Aorta (tissue), 5 donors: ENCODE results near the gene EEF2KMT. TPM values are rescaled to one million over a fixed set of nuclear protein-coding genes. Genes with fewer than 3 reads are reported as not detected.
A peak's percentile ranks its signal among the peaks of the same experiment; 100 is the strongest.
"Not testable (repeated sequence)": the region's sequence is repeated elsewhere in the genome, so short reads cannot be mapped to it uniquely, and the experiment has no call there.

Experiments used
- ATAC-seq: fragments of 200-7000 bp; cut with Tn5 transposase; one replicate; pipeline ENCODE4 v1.9.1; 2022; ENCODE audit warnings: moderate library complexity; ENCODE audit not compliant: low FRiP score
- DNase-seq, 2 donors: peaks; one replicate each; pipeline ENCODE4 v3.0.0-alpha.2; 2020
- H3K27ac ChIP-seq, 2 donors: one replicate each; pipeline ENCODE4 v1.5.1; 2013; ENCODE audit warnings: low read length in 2 of 2, mild to moderate bottlenecking in 2 of 2, moderate library complexity in 2 of 2, control low read depth in 1 of 2, inconsistent platforms in 1 of 2, low read depth in 1 of 2
- H3K27me3 ChIP-seq, 2 donors: one replicate each; pipeline ENCODE4 v1.6.1; 2013; ENCODE audit warnings: control low read depth in 1 of 2, low read length in 1 of 2, mild to moderate bottlenecking in 1 of 2, moderate library complexity in 1 of 2; ENCODE audit not compliant: insufficient read depth in 2 of 2, control insufficient read depth in 1 of 2
- H3K36me3 ChIP-seq, 2 donors: one replicate each; pipeline ENCODE4 v1.6.1; 2013; ENCODE audit warnings: control low read depth in 1 of 2, low read length in 1 of 2, mild to moderate bottlenecking in 1 of 2; ENCODE audit not compliant: insufficient read depth in 2 of 2, control insufficient read depth in 1 of 2
- H3K4me1 ChIP-seq, 2 donors: one replicate each; pipeline ENCODE4 v1.6.1; 2013; ENCODE audit warnings: low read length in 2 of 2, control low read depth in 1 of 2, mild to moderate bottlenecking in 1 of 2, moderate library complexity in 1 of 2; ENCODE audit not compliant: insufficient read depth in 2 of 2, control insufficient read depth in 1 of 2
- H3K4me3 ChIP-seq, 2 donors: one replicate each; pipeline ENCODE4 v1.5.1; 2013; ENCODE audit warnings: low read length in 2 of 2, control low read depth in 1 of 2, mild to moderate bottlenecking in 1 of 2
- H3K9me3 ChIP-seq: one replicate; pipeline ENCODE4 v1.6.1; 2013; ENCODE audit warnings: mild to moderate bottlenecking, low read length; ENCODE audit not compliant: control insufficient read depth
- WGBS, 2 donors: extraction: QIAGEN DNeasy Blood & Tissue Kit; methylation state at CpG; one replicate each; pipeline ENCODE4 v1.1.7; 2013; 5-methylcytosine and 5-hydroxymethylcytosine counted together
- intact Hi-C, 2 donors: fragments of 100-400 bp; cut with DNase I; formaldehyde crosslinking; loops; one replicate each; pipeline versions ENCODE4 v1.14.2 to v1.15.0; 2022
- polyA plus RNA-seq, 2 donors: library from polyadenylated mRNA; stranded (reverse); fragments of 200-250 nt; gene quantifications; one replicate each; pipeline ENCODE4 v1.2.3, GENCODE V29; 2013
- total RNA-seq, 2 donors: library from RNA; stranded (reverse); fragmentation: NEBNext Ultra II Directional; extraction: Animal tissue kit (Norgen Biotek cat#: 25700); gene quantifications; one replicate each; pipeline ENCODE4 v1.2.1, GENCODE V29; 2021
- donor health status: healthy with polysubstance abuse.
- donor health status: Bipolar disorder and iron deficiency.
- donor health status: DM: no; HTN: no; CAD: no.
- donor health status: DM: no; HTN: no; CAD: no.
- donor health status: DM: yes; HTN: yes; CAD: no.

EEF2KMT gene
- total and polyA plus RNA-seq, 4 donors = 4.2 to 7.6 (median 6.3) TPM

GRCh38 chr16:5088086-5088790, 9.4 kb downstream of the EEF2KMT start:
- H3K27ac ChIP-seq, H3K9me3 ChIP-seq, H3K36me3 ChIP-seq, H3K4me3 ChIP-seq, H3K4me1 ChIP-seq, intact Hi-C loops, ATAC-seq, H3K27me3 ChIP-seq: not testable (repeated sequence)
- DNase-seq = peak in 1 of 2 donors; percentile 24
- WGBS, 2 donors = 88 to 91% methylated on average over 18 of the region's 18 CpGs

DNA sequence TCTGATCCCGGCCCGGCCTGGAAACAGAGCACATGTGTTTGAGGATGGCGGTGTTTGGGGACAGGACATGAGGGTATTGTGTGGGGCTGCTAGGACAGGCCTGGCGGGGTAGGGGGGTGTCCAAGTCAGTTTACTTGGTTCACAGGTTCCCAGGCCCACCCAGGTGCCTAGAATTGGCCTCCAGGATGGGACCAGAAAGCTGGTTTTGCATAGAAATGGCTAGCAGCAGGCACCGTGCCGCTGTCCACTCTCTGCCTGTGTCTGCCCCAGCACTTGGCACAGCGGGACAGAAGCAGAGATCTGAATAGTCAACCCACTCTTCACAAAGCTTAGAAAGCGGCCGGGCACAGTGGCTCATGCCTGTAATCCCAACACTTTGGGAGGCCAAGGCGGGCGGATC, 11.9 kb downstream of the EEF2KMT start:
- H3K27ac ChIP-seq, H3K4me3 ChIP-seq, H3K9me3 ChIP-seq, H3K36me3 ChIP-seq, H3K4me1 ChIP-seq, ATAC-seq, intact Hi-C loops, H3K27me3 ChIP-seq: not testable (repeated sequence)
- WGBS, 2 donors = 80 to 93% methylated on average over 11 of the region's 11 CpGs
- peak in 1 of 2 donors; percentile 26 for DNase-seq

GRCh38 chr16:5084802-5085201, 12.8 kb downstream of the EEF2KMT start:
- peak in 1 of 2 donors; percentile 57 for DNase-seq
- H3K9me3 ChIP-seq, H3K27ac ChIP-seq, H3K4me3 ChIP-seq, H3K4me1 ChIP-seq, H3K36me3 ChIP-seq, intact Hi-C loops, H3K27me3 ChIP-seq, ATAC-seq: not testable (repeated sequence)
- WGBS, 2 donors = 64 to 69% methylated on average over 10 of the region's 10 CpGs

GRCh38 chr16:5084099-5084731, 13.4 kb downstream of the EEF2KMT start:
- H3K27me3 ChIP-seq, DNase-seq, H3K4me3 ChIP-seq, H3K9me3 ChIP-seq, H3K4me1 ChIP-seq, H3K36me3 ChIP-seq, H3K27ac ChIP-seq, ATAC-seq, intact Hi-C loops: not testable (repeated sequence)
- whole genome bisulfite sequencing, 2 donors = 84 to 85% methylated on average over 11 of the region's 11 CpGs

DNA sequence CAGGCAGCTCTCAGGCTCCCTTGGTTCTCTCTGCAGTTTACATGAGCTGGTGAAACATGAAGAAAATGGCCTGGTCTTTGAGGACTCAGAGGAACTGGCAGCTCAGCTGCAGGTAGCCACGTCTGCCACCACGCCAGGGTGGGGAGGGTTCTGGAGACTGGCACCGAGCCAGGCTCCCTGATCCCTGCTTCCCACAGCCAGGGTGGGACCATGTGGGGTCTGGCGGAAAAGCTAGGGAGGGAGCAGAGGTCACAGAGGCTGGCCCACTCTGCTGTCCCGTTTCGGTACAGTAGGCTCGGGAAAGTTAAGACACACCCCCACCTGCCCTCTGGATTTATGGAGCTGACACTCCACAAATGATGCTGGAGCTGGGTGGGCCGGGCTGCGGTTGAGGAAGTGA, 13.9 kb downstream of the EEF2KMT start:
- intact Hi-C loops = not testable (repeated sequence)
- WGBS, 2 donors = 84 to 87% methylated on average over 9 of the region's 9 CpGs

DNA sequence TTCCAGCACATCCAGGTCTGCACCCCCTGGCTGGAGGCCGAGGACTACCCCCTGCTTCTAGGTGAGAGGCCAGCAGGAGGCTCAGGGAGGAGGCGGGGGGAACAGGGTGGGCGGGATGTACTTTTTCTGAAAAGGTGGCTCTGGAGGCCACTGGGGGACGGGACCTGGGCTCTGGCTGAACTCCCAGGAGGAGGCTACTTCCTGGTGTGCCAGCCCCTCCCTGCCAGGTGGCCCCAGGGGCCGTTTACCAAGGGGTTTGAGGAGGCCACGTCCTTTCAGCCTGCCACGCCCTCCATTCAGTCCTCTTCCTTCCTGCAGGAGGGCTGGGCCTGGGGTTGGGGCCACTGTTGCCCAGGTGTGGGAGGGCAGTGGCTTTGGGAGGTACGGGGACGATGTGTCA, 16.6 kb downstream of the EEF2KMT start:
- H3K36me3 ChIP-seq, H3K27me3 ChIP-seq, H3K4me1 ChIP-seq, intact Hi-C loops, H3K4me3 ChIP-seq, H3K27ac ChIP-seq, ATAC-seq, H3K9me3 ChIP-seq, DNase-seq: not testable (repeated sequence)
- 78 to 83% methylated on average over 9 of the region's 9 CpGs for WGBS, 2 donors

More for the DNA sequence above, 13.9 kb downstream of the EEF2KMT start:
- not testable (repeated sequence) for H3K9me3 ChIP-seq, H3K4me1 ChIP-seq, H3K27ac ChIP-seq, ATAC-seq, H3K27me3 ChIP-seq, DNase-seq, H3K36me3 ChIP-seq, H3K4me3 ChIP-seq

DNA sequence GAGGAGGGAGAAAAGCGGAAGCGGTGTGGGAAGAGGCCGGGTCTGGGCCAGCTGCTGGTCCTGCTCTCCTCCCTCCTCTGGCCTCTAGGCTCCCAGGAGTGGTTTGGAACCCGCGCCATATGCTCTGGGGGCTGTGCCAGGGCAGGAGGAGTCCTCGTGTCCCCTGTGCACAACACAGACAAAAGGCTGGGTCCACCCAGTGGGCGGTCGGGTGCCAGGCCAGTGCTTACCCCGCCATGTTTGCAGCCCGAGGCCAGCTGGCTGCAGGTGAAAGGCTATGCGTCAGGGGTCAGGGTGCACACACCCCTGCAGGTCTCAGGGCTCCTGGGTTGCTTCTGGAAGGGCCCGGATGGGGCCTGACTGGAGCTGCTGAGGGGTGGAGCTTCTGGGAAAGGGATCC, 17.1 kb downstream of the EEF2KMT start:
- H3K4me1 ChIP-seq, H3K36me3 ChIP-seq, H3K27me3 ChIP-seq, ATAC-seq, H3K27ac ChIP-seq, intact Hi-C loops, DNase-seq, H3K4me3 ChIP-seq, H3K9me3 ChIP-seq: not testable (repeated sequence)
- WGBS, 2 donors = 87 to 88% methylated on average over 12 of the region's 12 CpGs

DNA sequence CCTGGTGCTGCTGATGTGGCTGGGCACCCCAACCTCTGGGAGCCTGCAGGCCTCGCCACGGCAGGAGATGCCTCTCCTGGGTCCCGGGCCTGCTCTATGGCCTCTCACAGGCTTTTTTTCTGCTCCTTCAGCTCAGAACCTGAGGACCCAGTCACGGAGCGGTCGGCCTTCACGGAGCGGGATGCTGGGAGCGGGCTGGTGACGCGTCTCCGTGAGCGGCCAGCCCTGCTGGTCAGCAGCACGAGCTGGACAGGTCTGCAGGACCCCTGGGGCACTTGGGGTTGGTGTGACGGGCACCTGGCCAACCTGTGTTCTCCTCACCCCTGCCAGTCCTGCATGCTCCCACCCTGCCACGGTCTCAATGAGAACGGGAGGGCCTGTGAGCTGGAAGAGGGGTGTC, 19.0 kb downstream of the EEF2KMT start:
- Histone ChIP-seq H3K36me3 (peaks cover 0 to 3% of the 10 kb centered on the region in 2 donors), H3K4me1 (no peaks in the 10 kb centered on the region), H3K27ac (no peak overlapping the region), H3K9me3 (no peaks in the 10 kb centered on the region), H3K4me3 (no peak overlapping the region), H3K27me3 (no peaks in the 10 kb centered on the region)
- DNase-seq (no peak), ATAC-seq (no peak)
- 91 to 95% methylated on average over 17 of the region's 17 CpGs for WGBS, 2 donors
- intact Hi-C loops = no loop called here

DNA sequence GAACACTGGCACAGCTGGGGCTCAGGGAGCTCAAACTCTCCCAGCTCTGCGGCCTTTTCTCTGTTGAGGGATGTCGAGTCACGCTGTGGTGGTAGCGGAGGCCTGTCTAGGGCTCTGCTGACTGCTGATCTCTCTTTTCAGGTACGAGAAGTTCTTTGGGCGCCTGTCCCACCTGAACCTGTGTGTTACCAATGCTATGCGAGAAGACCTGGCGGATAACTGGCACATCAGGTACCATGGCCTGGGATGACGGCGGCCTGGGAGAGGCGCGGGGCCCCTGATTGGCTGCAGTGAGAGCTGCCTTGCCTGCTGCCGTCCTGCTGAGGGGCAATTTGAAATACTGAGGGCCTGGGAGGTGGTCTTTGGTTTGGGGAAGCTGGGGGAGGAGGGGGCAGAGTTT, 20.3 kb downstream of the EEF2KMT start:
- Histone ChIP-seq H3K27me3 (no peaks in the 10 kb centered on the region), H3K4me1 (no peaks in the 10 kb centered on the region), H3K9me3 (no peaks in the 10 kb centered on the region), H3K4me3 (no peak overlapping the region), H3K36me3 (peaks cover 0 to 3% of the 10 kb centered on the region in 2 donors), H3K27ac (no peak overlapping the region)
- ATAC-seq = no peak
- WGBS, 2 donors = 96 to 97% methylated on average over 13 of the region's 13 CpGs
- DNase-seq = no peak
- intact Hi-C loops = no loop called here
